ENCODE measurements around the gene CDK2. TPM values are rescaled to one million over a fixed set of nuclear protein-coding genes. Genes with fewer than 3 reads are reported as not detected.

The CDK2 gene
- total and polyA plus RNA-seq, 8 donors = 5.7 to 19.8 (median 9.7) TPM

GRCh38 chr12:56004211-56004610 lies 37.6 kb downstream of the CDK2 start:
- 90 to 94% methylated on average over 10 of the region's 10 CpGs for WGBS, 2 donors
- Histone ChIP-seq H3K4me1 (peaks cover 0 to 7% (median 0%) of the 10 kb centered on the region in 3 donors), H3K36me3 (peaks cover 0 to 4% (median 0%) of the 10 kb centered on the region in 3 donors), H3K27ac (no peak overlapping the region), H3K4me3 (no peak overlapping the region), H3K9me3 (no peaks in the 10 kb centered on the region), H3K27me3 (no peaks in the 10 kb centered on the region)
- no peak for TF ChIP-seq CTCF (IDR thresholded peaks at IDR 0.05)
- FAIRE-seq (no peak), DNase-seq (no peak), ATAC-seq (no peak)
- intact Hi-C loops (cut with DNase I) = no loop called here

- ATAC-seq = peak; percentile 89 to 92 (median 92)
Observed at GRCh38 chr12:56007564-56008559, 41.2 kb downstream of the CDK2 start.

GRCh38 chr12:56010111-56010570 lies 43.5 kb downstream of the CDK2 start:
- no peaks in the 10 kb centered on the region for H3K9me3 ChIP-seq
- WGBS, 2 donors = 58 to 59% methylated on average over 2 of the region's 2 CpGs
- no peaks in the 10 kb centered on the region for H3K27me3 ChIP-seq
- no peaks in the 10 kb centered on the region for H3K4me1 ChIP-seq
- intact Hi-C loops (cut with DNase I) = no loop called here
- TF ChIP-seq CTCF (IDR thresholded peaks at IDR 0.05) = no peak
- FAIRE-seq (no peak), DNase-seq (no peak), ATAC-seq (no peak)
- no peak overlapping the region for H3K27ac ChIP-seq
- no peak overlapping the region for H3K4me3 ChIP-seq
- no peaks in the 10 kb centered on the region for H3K36me3 ChIP-seq

More at GRCh38 chr12:56007564-56008559, 41.2 kb downstream of the CDK2 start:
- peaks cover 0 to 3% (median 0%) of the 10 kb centered on the region in 3 donors for H3K36me3 ChIP-seq
- no peaks in the 10 kb centered on the region for H3K27me3 ChIP-seq
- intact Hi-C loops (cut with DNase I) = no loop called here
- peak overlapping the region; percentile 55 to 80 (median 75) for H3K4me3 ChIP-seq
- no peaks in the 10 kb centered on the region for H3K4me1 ChIP-seq
- peak overlapping the region; percentile 73 to 88 (median 83) for H3K27ac ChIP-seq
- DNase-seq (peak; percentile 62 to 86 (median 78)), FAIRE-seq (no peak)
- WGBS, 2 donors = 1 to 2% methylated on average over 25 to 44 of the region's 44 CpGs
- no peak for TF ChIP-seq CTCF (IDR thresholded peaks at IDR 0.05)
- H3K9me3 ChIP-seq = no peaks in the 10 kb centered on the region

- no peak for FAIRE-seq
- H3K36me3 ChIP-seq = no peaks in the 10 kb centered on the region
- H3K4me3 ChIP-seq = no peak overlapping the region
- no peak overlapping the region for H3K27ac ChIP-seq
- WGBS, 2 donors = 87 to 88% methylated on average over 2 of the region's 2 CpGs
- intact Hi-C loops (cut with DNase I) = no loop called here
- ATAC-seq = no peak
- TF ChIP-seq CTCF (IDR thresholded peaks at IDR 0.05) = no peak
- no peaks in the 10 kb centered on the region for H3K4me1 ChIP-seq
- H3K9me3 ChIP-seq = no peaks in the 10 kb centered on the region
- no peak for DNase-seq
- H3K27me3 ChIP-seq = no peaks in the 10 kb centered on the region
Observed at GRCh38 chr12:56011509-56012090, 45.0 kb downstream of the CDK2 start.
